Measurements from ENCODE around the gene CC2D1A.

CC2D1A gene

GRCh38 chr19:13926715-13927114 lies 20.7 kb downstream of the CC2D1A start (continued):
- TF ChIP-seq TSHZ2 (CRISPR knock-in tag; IDR thresholded peaks at IDR 0.05) (no peak), ARNTL (CRISPR knock-in tag; IDR thresholded peaks at IDR 0.05; ENCODE audit: borderline replicate concordance, low read depth) (no peak), BACH2 (CRISPR knock-in tag; IDR thresholded peaks at IDR 0.05; ENCODE audit: borderline replicate concordance) (no peak), CSRNP3 (CRISPR knock-in tag; IDR thresholded peaks at IDR 0.05) (no peak), OSR1 (CRISPR knock-in tag; IDR thresholded peaks at IDR 0.05) (no peak), ISL1 (CRISPR knock-in tag; IDR thresholded peaks at IDR 0.05) (no peak)

GRCh38 chr19:13929340-13929739 lies 23.3 kb downstream of the CC2D1A start:
- no peak; the same call in 2 of the 3 replicates for ATAC-seq

GRCh38 chr19:13929956-13930355 lies 24.0 kb downstream of the CC2D1A start:
- TF ChIP-seq ZFP30 (CRISPR knock-in tag; IDR thresholded peaks at IDR 0.05) (no peak), RARB (CRISPR knock-in tag; IDR thresholded peaks at IDR 0.05) (no peak), SNAI2 (CRISPR knock-in tag; IDR thresholded peaks at IDR 0.05) (no peak)
- peak; percentile 5; the same call in 1 of the 3 replicates for ATAC-seq

More at GRCh38 chr19:13929340-13929739, 23.3 kb downstream of the CC2D1A start:
- no peak for TF ChIP-seq ESRRG (CRISPR knock-in tag; IDR thresholded peaks at IDR 0.05)
- no peak for TF ChIP-seq SNAI2 (CRISPR knock-in tag; IDR thresholded peaks at IDR 0.05)
- no peak for TF ChIP-seq ZFP30 (CRISPR knock-in tag; IDR thresholded peaks at IDR 0.05)
- TF ChIP-seq ZFP3 (CRISPR knock-in tag; IDR thresholded peaks at IDR 0.05) = no peak
- TF ChIP-seq CSRNP3 (CRISPR knock-in tag; IDR thresholded peaks at IDR 0.05) = no peak

GRCh38 chr19:13930402-13930801 lies 24.4 kb downstream of the CC2D1A start:
- TF ChIP-seq TOX (CRISPR knock-in tag; IDR thresholded peaks at IDR 0.05; ENCODE audit: borderline replicate concordance) = no peak
- no peak for TF ChIP-seq CSRNP3 (CRISPR knock-in tag; IDR thresholded peaks at IDR 0.05)
- TF ChIP-seq ZFP3 (CRISPR knock-in tag; IDR thresholded peaks at IDR 0.05) = no peak
- TF ChIP-seq ZNF70 (CRISPR knock-in tag; IDR thresholded peaks at IDR 0.05) = no peak
- TF ChIP-seq RARB (CRISPR knock-in tag; IDR thresholded peaks at IDR 0.05) = no peak
- TF ChIP-seq ARNTL (CRISPR knock-in tag; IDR thresholded peaks at IDR 0.05; ENCODE audit: borderline replicate concordance, low read depth) = no peak
- TF ChIP-seq PPARA (CRISPR knock-in tag; IDR thresholded peaks at IDR 0.05; ENCODE audit: borderline replicate concordance) = no peak
- TF ChIP-seq ZC3H10 (CRISPR knock-in tag; IDR thresholded peaks at IDR 0.05) = no peak
- TF ChIP-seq GLIS3 (CRISPR knock-in tag; IDR thresholded peaks at IDR 0.05) = no peak
- TF ChIP-seq TSHZ2 (CRISPR knock-in tag; IDR thresholded peaks at IDR 0.05) = no peak
- no peak for TF ChIP-seq OSR1 (CRISPR knock-in tag; IDR thresholded peaks at IDR 0.05)
- no peak for TF ChIP-seq ISL1 (CRISPR knock-in tag; IDR thresholded peaks at IDR 0.05)
- no peak for TF ChIP-seq POU6F1 (CRISPR knock-in tag; IDR thresholded peaks at IDR 0.05; ENCODE audit: borderline replicate concordance, low read depth)
- no peak for TF ChIP-seq TCF4 (CRISPR knock-in tag; IDR thresholded peaks at IDR 0.05; ENCODE audit: borderline replicate concordance)
- TF ChIP-seq CSDC2 (CRISPR knock-in tag; IDR thresholded peaks at IDR 0.05) = no peak
- TF ChIP-seq ZNF8 (CRISPR knock-in tag; IDR thresholded peaks at IDR 0.05) = no peak
- TF ChIP-seq ZFP30 (CRISPR knock-in tag; IDR thresholded peaks at IDR 0.05) = no peak
- no peak for TF ChIP-seq ESRRG (CRISPR knock-in tag; IDR thresholded peaks at IDR 0.05)
- no peak for TF ChIP-seq PATZ1 (CRISPR knock-in tag; IDR thresholded peaks at IDR 0.05; ENCODE audit: borderline replicate concordance)
- peak; percentile 9; the same call in 2 of the 3 replicates for ATAC-seq
